ENCODE data around the gene ALG1.
A peak's percentile ranks its signal among the peaks of the same experiment; 100 is the strongest.

Gene ALG1

DNA sequence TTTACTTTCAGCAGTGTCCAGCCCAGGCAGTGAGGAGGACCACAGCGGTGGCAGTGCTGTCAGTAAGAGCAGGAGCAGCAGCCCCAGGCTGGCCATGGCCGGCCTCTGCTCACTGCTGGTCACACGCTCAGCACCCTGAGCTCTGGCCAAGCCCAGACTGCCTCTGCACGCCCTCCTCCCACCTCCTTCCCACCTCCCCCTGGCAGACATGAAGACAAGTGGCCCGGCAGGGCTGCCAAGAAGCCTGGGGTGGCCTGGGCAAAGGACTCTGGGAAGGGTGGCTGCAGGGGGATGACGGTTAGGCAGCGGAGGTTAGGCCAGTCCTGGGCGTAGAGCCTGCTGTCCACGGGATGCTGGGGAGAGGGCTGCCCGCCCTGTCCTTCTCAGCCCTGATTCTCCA lies 5.8 kb upstream of the ALG1 start, which contains the start of gene C16orf89:
Gene C16orf89, minus strand, starts transcription at position 144 of the 400 bp plus-strand sequence. Its CDS starts 48 bp downstream, at position 96.
- H3K4me3 ChIP-seq (ENCODE audit: low read depth, low read length), result no peak within 1 kb of the TSS
- no peaks in the 10 kb centered on the region for H3K27me3 ChIP-seq (ENCODE audit: insufficient read depth, low read depth, severe bottlenecking)
- DNase-seq, result no peak
- no peaks in the 10 kb centered on the region for H3K9me3 ChIP-seq (ENCODE audit: severe bottlenecking)
- TF ChIP-seq, protein P1, sequence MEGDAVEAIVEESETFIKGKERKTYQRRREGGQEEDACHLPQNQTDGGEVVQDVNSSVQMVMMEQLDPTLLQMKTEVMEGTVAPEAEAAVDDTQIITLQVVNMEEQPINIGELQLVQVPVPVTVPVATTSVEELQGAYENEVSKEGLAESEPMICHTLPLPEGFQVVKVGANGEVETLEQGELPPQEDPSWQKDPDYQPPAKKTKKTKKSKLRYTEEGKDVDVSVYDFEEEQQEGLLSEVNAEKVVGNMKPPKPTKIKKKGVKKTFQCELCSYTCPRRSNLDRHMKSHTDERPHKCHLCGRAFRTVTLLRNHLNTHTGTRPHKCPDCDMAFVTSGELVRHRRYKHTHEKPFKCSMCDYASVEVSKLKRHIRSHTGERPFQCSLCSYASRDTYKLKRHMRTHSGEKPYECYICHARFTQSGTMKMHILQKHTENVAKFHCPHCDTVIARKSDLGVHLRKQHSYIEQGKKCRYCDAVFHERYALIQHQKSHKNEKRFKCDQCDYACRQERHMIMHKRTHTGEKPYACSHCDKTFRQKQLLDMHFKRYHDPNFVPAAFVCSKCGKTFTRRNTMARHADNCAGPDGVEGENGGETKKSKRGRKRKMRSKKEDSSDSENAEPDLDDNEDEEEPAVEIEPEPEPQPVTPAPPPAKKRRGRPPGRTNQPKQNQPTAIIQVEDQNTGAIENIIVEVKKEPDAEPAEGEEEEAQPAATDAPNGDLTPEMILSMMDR (IDR thresholded peaks at IDR 0.05; ENCODE audit: low read depth, low read length), result no peak
- H3K27ac ChIP-seq, result no peak within 1 kb of the TSS
- H3K36me3 ChIP-seq, result no peaks in the 10 kb centered on the region

DNA sequence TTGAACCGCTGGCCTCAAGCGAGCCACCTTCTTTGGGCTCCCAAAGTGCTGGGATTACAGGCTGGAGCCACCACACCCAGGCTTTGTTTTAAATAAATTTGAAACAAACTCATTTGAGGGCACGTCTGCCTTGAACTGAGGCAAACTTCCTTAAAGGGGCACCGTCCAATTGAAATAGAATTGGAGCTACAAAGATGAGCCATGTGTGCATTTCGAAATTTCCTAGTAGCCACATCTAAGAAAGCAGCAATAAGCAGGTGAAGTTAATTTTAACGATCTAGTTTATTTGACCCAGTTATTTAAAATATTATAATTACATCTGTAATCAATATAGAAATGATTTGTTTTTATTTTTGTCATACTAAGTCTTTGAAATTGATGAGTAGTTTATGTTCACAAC lies 5.1 kb upstream of the ALG1 start:
- Histone ChIP-seq H3K27me3 (ENCODE audit: insufficient read depth, low read depth, severe bottlenecking) (no peaks in the 10 kb centered on the region), H3K4me3 (ENCODE audit: low read depth, low read length) (no peak overlapping the region), H3K36me3 (no peaks in the 10 kb centered on the region), H3K27ac (no peak overlapping the region), H3K9me3 (ENCODE audit: severe bottlenecking) (no peaks in the 10 kb centered on the region)
- TF ChIP-seq, protein P1 (IDR thresholded peaks at IDR 0.05; ENCODE audit: low read depth, low read length), result no peak
- DNase-seq, result no peak

- TF ChIP-seq, protein P1 (IDR thresholded peaks at IDR 0.05; ENCODE audit: low read depth, low read length), result no peak
- Histone ChIP-seq H3K36me3 (peaks cover 4% of the 10 kb centered on the region; the same call in 1 of the 2 replicates), H3K4me3 (ENCODE audit: low read depth, low read length) (no peak overlapping the region), H3K27ac (no peak overlapping the region), H3K9me3 (ENCODE audit: severe bottlenecking) (no peaks in the 10 kb centered on the region), H3K27me3 (ENCODE audit: insufficient read depth, low read depth, severe bottlenecking) (no peaks in the 10 kb centered on the region)
- no peak for DNase-seq
These were observed 2.6 kb upstream of the ALG1 start for GRCh38 chr16:5069048-5069447.

DNA sequence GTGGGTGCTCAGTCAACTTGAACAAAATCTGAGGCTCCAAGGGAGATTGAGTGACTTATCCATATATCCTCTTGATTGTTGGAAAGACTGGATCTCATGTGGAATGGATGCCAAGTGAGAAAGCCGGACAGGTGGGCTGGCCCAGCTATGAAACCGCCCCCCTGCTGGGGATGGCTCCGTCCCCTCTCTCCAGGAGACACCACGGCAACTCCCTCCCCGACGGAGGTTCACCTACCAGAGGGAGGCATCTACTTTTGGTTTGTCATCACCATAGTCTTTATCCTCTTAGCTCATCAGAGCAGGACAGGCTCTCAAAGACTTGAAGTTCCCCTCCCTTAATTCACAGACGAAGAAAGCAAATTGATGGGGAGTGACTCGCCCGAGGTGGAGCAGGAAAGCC lies 1.8 kb upstream of the ALG1 start:
- H3K9me3 ChIP-seq (ENCODE audit: severe bottlenecking), result no peaks in the 10 kb centered on the region
- H3K27me3 ChIP-seq (ENCODE audit: insufficient read depth, low read depth, severe bottlenecking), result no peaks in the 10 kb centered on the region
- peak; percentile 63 for DNase-seq
- no peak overlapping the region for H3K4me3 ChIP-seq (ENCODE audit: low read depth, low read length)
- peaks cover 12% of the 10 kb centered on the region for H3K36me3 ChIP-seq
- H3K27ac ChIP-seq, result no peak overlapping the region
- TF ChIP-seq, protein P1 (IDR thresholded peaks at IDR 0.05; ENCODE audit: low read depth, low read length), result no peak

DNA sequence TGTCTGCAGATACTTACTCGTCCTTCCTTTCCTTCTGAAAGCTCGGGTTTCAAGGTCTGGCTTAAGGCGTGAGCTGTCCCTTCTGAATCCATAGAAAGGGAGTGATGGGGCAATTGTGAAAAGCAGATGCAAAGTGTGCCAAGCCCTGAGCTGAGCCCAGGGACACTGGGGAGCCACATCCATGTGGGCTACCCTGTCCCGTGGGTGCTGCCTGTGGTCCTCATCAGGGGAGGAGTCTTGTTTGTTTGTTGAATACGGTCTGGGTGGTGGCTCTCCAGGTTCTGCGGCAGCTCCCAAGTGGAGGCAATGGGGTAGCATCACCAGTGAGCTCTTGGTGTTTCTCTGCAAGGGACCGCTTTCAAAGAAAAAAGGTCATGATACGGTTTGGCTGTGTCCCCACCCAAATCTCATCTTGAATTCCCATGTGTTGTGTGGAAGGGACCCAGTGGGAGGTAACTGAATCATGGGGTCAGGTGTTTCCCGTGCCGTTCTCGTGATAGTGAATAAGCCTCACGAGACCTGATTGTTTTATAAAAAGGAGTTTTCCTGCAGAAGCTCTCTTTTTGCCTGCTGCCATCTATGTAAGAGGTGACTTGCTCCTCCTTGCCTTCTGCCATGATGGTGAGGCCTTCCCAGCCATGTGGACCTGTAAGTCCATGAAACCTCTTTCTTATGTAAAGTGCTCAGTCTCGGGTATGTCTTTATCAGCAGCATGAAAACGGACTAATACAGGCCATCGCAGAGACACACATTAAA lies 1.0 kb upstream of the ALG1 start:
- peaks cover 20% of the 10 kb centered on the region for H3K36me3 ChIP-seq
- H3K9me3 ChIP-seq (ENCODE audit: severe bottlenecking), result no peaks in the 10 kb centered on the region
- H3K27ac ChIP-seq, result no peak overlapping the region
- no peak for DNase-seq
- no peak overlapping the region for H3K4me3 ChIP-seq (ENCODE audit: low read depth, low read length)
- TF ChIP-seq, protein P1 (IDR thresholded peaks at IDR 0.05; ENCODE audit: low read depth, low read length), result no peak
- H3K27me3 ChIP-seq (ENCODE audit: insufficient read depth, low read depth, severe bottlenecking), result no peaks in the 10 kb centered on the region

- peak overlapping the region; percentile 84 for H3K27ac ChIP-seq
- DNase-seq, result no peak
- H3K4me3 ChIP-seq (ENCODE audit: low read depth, low read length), result peak overlapping the region; percentile 65
- H3K27me3 ChIP-seq (ENCODE audit: insufficient read depth, low read depth, severe bottlenecking), result no peaks in the 10 kb centered on the region
- TF ChIP-seq, protein P1 (IDR thresholded peaks at IDR 0.05; ENCODE audit: low read depth, low read length), result no peak
- H3K36me3 ChIP-seq, result peaks cover 27% of the 10 kb centered on the region
- H3K9me3 ChIP-seq (ENCODE audit: severe bottlenecking), result no peaks in the 10 kb centered on the region
These were observed 332 bp upstream of the ALG1 start for GRCh38 chr16:5071341-5071680.
